K562 (cell line): ENCODE results near the gene CAB39. TPM values are rescaled to one million over a fixed set of nuclear protein-coding genes. Genes with fewer than 3 reads are reported as not detected.

Experiments
- BHLHE40 ChIP-seq: IDR thresholded peaks from 2 replicates; pipeline ENCODE4 v1.6.1; 2011; ENCODE audit warnings: low read length, improper control_type of control experiment
- BMI1 ChIP-seq: fragments of 150-350 bp; IDR thresholded peaks from 2 replicates; pipeline ENCODE4 v1.6.1; 2014; ENCODE audit warnings: low read length
- CXXC5 ChIP-seq: fragments of 250-450 bp; sonication (Bioruptor Pico); IDR thresholded peaks from 2 replicates; pipeline ENCODE4 v1.8.0; 2022; ENCODE audit warnings: inconsistent platforms, mild to moderate bottlenecking, moderate library complexity
- GATA2 ChIP-seq: sonication (generic); formaldehyde crosslinking; IDR thresholded peaks from 2 replicates; pipeline ENCODE4 v1.4.0; 2020; ENCODE audit warnings: mild to moderate bottlenecking, missing genetic modification reagents
- HDAC8 ChIP-seq: fragments of 450-650 bp; IDR thresholded peaks from 2 replicates; pipeline ENCODE4 v1.6.1; 2016; ENCODE audit warnings: mild to moderate bottlenecking, missing genetic modification characterization, moderate library complexity, missing compliant biosample characterization
- KDM4B ChIP-seq, 2 experiments: fragments of 450-650 bp in 1 of 2; sonication (generic) in 1 of 2; IDR thresholded peaks; 2 replicates each; pipeline ENCODE4 v1.6.1; 2016 to 2017; ENCODE audit warnings: borderline replicate concordance in 2 of 2, antibody characterized with exemption in 1 of 2, low read depth in 1 of 2, mild to moderate bottlenecking in 1 of 2
- LCOR ChIP-seq: sonication (generic); formaldehyde crosslinking; IDR thresholded peaks from 2 replicates; pipeline ENCODE4 v1.8.0; 2022; ENCODE audit warnings: mild to moderate bottlenecking, missing genetic modification reagents
- NR2F6 ChIP-seq: fragments of 450-650 bp; formaldehyde crosslinking; IDR thresholded peaks from 2 replicates; pipeline ENCODE4 v1.4.0; 2020; ENCODE audit warnings: mild to moderate bottlenecking
- SIN3B ChIP-seq: fragments of 450-650 bp; IDR thresholded peaks from 2 replicates; pipeline ENCODE4 v1.6.1; 2017; ENCODE audit warnings: low read depth, mild to moderate bottlenecking, moderate library complexity
- THRAP3 ChIP-seq: fragments of 450-650 bp; IDR thresholded peaks from 2 replicates; pipeline ENCODE4 v1.6.1; 2016; ENCODE audit warnings: mild to moderate bottlenecking, inconsistent platforms, borderline replicate concordance
- ZNF197 ChIP-seq: fragments of 200-800 bp; sonication (Bioruptor generic); IDR thresholded peaks from 2 replicates; pipeline ENCODE4 v1.6.1; 2016; ENCODE audit warnings: low read depth, missing genetic modification characterization, missing compliant biosample characterization
- ZNF239 ChIP-seq: fragments of 250-450 bp; sonication (Bioruptor Pico); IDR thresholded peaks from 2 replicates; pipeline ENCODE4 v1.4.0; 2020; ENCODE audit warnings: mild to moderate bottlenecking
- polyA plus RNA-seq, 8 experiments: library from polyadenylated mRNA; depleted of rRNA in 4 of 8; stranded (reverse) in 5 of 8; unstranded in 3 of 8; fragments of >200 nt; fragmentation: Nextera tagmentation in 2 of 8; fragmentation: Illumina TruSeq in 1 of 8; extraction: Ambion mirVana in 2 of 8; extraction: Trizol in 1 of 8; gene quantifications; 2 replicates each; pipeline versions ENCODE4 v1.2.1 to v1.2.3, GENCODE V29; 2011 to 2014; ENCODE audit warnings: inconsistent platforms in 1 of 8, missing spikeins in 1 of 8
- total RNA-seq, 7 experiments: library from RNA; depleted of rRNA in 6 of 7; stranded (reverse); fragments of >200 nt in 6 of 7; fragmentation: Illumina TruSeq in 2 of 7; extraction: Trizol in 2 of 7; gene quantifications; 2 replicates each; pipeline versions ENCODE4 v1.2.1 to v1.2.3, GENCODE V29; 2011 to 2021; ENCODE audit warnings: low replicate concordance in 1 of 7
- TF ChIP-seq, protein P1 (sequence below), 3 experiments: fragments of 200-800 bp in 1 of 3; fragments of 250-450 bp in 1 of 3; fragments of 450-650 bp in 1 of 3; sonication (Bioruptor Pico) in 1 of 3; sonication (Bioruptor generic) in 1 of 3; formaldehyde crosslinking in 1 of 3; IDR thresholded peaks; 2 replicates each; pipeline versions ENCODE4 v1.6.1 to v1.8.0; 2016 to 2022; ENCODE audit warnings: mild to moderate bottlenecking in 2 of 3, missing genetic modification characterization in 2 of 3, missing compliant biosample characterization in 1 of 3, moderate library complexity in 1 of 3
- TF ChIP-seq, protein P2 (sequence below): fragments of 250-450 bp; sonication (Bioruptor Pico); IDR thresholded peaks from 2 replicates; pipeline ENCODE4 v1.4.0; 2020
- TF ChIP-seq, protein P3 (sequence below): fragments of 450-650 bp; formaldehyde crosslinking; IDR thresholded peaks from 2 replicates; pipeline ENCODE4 v1.4.0; 2020; ENCODE audit warnings: mild to moderate bottlenecking, mixed read lengths
- TF ChIP-seq, protein P4 (sequence below): sonication (generic); formaldehyde crosslinking; IDR thresholded peaks from 2 replicates; pipeline ENCODE4 v1.8.0; 2022; ENCODE audit warnings: missing genetic modification reagents, mild to moderate bottlenecking, moderate library complexity, borderline replicate concordance
- TF ChIP-seq, protein P5 (sequence below), 2 experiments: fragments of 450-650 bp; conservative IDR thresholded peaks; 2 replicates each; pipeline ENCODE4 v1.6.1; 2017; ENCODE audit warnings: mild to moderate bottlenecking in 2 of 2, moderate library complexity in 2 of 2

CAB39 gene
- total and polyA plus RNA-seq, 9 of the 15 experiments (the other 6 are each of a cell fraction or from before 2014, with no cell fraction given), result 27.2 to 94.4 (median 70.1) TPM

DNA sequence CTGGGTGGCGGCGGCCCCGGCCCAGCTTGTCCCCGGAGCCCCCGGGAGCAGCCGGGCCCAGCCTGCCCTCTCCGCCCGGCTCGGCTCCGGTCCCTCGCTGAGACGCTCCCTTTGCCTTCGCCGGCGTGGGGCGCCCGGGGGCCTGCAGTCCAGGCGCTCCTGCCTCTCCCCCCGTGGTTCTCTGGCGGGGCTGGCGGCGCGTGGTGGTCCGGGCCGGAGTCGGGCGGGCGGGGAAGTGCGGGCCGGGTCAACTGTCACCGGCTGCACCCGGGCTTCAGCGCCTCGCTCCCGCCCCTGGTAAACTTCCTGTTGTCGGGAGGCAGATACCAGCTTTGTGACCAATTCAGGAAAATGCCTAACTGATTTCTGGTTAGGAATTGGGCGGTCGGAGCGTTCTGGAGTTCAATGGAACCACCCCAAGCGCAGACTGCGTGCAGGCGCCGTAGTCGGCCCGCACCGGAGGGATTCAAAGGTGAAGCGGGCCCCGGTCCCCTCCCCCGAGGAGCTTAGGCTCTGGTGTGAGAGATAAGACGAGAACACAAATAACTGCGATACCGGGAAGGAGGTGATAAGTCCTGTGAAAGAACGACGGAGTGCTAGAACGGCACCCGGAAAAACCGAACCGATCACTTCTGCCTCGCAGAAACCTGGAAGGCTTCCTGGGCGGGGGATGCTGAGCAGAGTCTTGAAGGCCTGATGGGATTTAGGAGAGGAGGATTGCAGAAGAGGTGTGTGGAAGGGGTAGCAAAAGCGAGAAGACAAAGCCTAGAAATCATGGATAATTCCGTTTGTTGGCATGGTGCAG lies 891 bp downstream of the CAB39 start (continued):
- TF ChIP-seq, protein P1, sequence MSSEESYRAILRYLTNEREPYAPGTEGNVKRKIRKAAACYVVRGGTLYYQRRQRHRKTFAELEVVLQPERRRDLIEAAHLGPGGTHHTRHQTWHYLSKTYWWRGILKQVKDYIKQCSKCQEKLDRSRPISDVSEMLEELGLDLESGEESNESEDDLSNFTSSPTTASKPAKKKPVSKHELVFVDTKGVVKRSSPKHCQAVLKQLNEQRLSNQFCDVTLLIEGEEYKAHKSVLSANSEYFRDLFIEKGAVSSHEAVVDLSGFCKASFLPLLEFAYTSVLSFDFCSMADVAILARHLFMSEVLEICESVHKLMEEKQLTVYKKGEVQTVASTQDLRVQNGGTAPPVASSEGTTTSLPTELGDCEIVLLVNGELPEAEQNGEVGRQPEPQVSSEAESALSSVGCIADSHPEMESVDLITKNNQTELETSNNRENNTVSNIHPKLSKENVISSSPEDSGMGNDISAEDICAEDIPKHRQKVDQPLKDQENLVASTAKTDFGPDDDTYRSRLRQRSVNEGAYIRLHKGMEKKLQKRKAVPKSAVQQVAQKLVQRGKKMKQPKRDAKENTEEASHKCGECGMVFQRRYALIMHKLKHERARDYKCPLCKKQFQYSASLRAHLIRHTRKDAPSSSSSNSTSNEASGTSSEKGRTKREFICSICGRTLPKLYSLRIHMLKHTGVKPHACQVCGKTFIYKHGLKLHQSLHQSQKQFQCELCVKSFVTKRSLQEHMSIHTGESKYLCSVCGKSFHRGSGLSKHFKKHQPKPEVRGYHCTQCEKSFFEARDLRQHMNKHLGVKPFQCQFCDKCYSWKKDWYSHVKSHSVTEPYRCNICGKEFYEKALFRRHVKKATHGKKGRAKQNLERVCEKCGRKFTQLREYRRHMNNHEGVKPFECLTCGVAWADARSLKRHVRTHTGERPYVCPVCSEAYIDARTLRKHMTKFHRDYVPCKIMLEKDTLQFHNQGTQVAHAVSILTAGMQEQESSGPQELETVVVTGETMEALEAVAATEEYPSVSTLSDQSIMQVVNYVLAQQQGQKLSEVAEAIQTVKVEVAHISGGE (CRISPR knock-in tag; IDR thresholded peaks at IDR 0.05), result peak in 1 of 3 experiments; percentile 63; a peak in 2 of 6 replicates
- TF ChIP-seq KDM4B (IDR thresholded peaks at IDR 0.05; ENCODE audit: borderline replicate concordance in 2 of 2, low read depth in 1 of 2), result no peak
- TF ChIP-seq, protein P2, sequence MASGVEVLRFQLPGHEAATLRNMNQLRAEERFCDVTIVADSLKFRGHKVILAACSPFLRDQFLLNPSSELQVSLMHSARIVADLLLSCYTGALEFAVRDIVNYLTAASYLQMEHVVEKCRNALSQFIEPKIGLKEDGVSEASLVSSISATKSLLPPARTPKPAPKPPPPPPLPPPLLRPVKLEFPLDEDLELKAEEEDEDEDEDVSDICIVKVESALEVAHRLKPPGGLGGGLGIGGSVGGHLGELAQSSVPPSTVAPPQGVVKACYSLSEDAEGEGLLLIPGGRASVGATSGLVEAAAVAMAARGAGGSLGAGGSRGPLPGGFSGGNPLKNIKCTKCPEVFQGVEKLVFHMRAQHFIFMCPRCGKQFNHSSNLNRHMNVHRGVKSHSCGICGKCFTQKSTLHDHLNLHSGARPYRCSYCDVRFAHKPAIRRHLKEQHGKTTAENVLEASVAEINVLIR (CRISPR knock-in tag), result no peak
- TF ChIP-seq THRAP3, result 0 out of 2 replicates have a peak, but pooled peaks have one; percentile 25
- TF ChIP-seq, protein P3, sequence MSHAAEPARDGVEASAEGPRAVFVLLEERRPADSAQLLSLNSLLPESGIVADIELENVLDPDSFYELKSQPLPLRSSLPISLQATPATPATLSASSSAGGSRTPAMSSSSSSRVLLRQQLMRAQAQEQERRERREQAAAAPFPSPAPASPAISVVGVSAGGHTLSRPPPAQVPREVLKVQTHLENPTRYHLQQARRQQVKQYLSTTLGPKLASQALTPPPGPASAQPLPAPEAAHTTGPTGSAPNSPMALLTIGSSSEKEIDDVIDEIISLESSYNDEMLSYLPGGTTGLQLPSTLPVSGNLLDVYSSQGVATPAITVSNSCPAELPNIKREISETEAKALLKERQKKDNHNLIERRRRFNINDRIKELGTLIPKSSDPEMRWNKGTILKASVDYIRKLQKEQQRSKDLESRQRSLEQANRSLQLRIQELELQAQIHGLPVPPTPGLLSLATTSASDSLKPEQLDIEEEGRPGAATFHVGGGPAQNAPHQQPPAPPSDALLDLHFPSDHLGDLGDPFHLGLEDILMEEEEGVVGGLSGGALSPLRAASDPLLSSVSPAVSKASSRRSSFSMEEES (CRISPR knock-in tag), result no peak
- TF ChIP-seq BMI1, result no peak
- peak; percentile 67 for TF ChIP-seq ZNF239
- TF ChIP-seq SIN3B, result no peak
- TF ChIP-seq GATA2 (CRISPR knock-in tag), result peak; percentile 92
- TF ChIP-seq HDAC8 (tag), result no peak
- no peak for TF ChIP-seq NR2F6 (CRISPR knock-in tag)
- peak; percentile 33; the same call in 1 of the 2 replicates for TF ChIP-seq BHLHE40
- TF ChIP-seq CXXC5 (CRISPR knock-in tag), result peak; percentile 93
- peak; percentile 33; the same call in 1 of the 2 replicates for TF ChIP-seq ZNF197
- TF ChIP-seq, protein P4, sequence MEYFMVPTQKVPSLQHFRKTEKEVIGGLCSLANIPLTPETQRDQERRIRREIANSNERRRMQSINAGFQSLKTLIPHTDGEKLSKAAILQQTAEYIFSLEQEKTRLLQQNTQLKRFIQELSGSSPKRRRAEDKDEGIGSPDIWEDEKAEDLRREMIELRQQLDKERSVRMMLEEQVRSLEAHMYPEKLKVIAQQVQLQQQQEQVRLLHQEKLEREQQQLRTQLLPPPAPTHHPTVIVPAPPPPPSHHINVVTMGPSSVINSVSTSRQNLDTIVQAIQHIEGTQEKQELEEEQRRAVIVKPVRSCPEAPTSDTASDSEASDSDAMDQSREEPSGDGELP, result 0 out of 2 replicates have a peak, but pooled peaks have one; percentile 35
- TF ChIP-seq, protein P5, sequence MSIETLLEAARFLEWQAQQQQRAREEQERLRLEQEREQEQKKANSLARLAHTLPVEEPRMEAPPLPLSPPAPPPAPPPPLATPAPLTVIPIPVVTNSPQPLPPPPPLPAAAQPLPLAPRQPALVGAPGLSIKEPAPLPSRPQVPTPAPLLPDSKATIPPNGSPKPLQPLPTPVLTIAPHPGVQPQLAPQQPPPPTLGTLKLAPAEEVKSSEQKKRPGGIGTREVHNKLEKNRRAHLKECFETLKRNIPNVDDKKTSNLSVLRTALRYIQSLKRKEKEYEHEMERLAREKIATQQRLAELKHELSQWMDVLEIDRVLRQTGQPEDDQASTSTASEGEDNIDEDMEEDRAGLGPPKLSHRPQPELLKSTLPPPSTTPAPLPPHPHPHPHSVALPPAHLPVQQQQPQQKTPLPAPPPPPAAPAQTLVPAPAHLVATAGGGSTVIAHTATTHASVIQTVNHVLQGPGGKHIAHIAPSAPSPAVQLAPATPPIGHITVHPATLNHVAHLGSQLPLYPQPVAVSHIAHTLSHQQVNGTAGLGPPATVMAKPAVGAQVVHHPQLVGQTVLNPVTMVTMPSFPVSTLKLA (conservative IDR thresholded peaks at IDR 0.05), result peak; percentile 45 to 51; a peak in 2 of 4 replicates
- TF ChIP-seq LCOR (CRISPR knock-in tag), result no peak; the same call in 1 of the 2 replicates
